WTC11 (cell line): ENCODE results near the gene MAP3K21.

Experiments used
- CTCF ChIP-seq: fragments of 200-600 bp; IDR thresholded peaks from 2 replicates; pipeline ENCODE4 v1.8.0; 2022; ENCODE audit warnings: antibody characterized with exemption
- ESRRA ChIP-seq: sonication (generic); formaldehyde crosslinking; IDR thresholded peaks from 2 replicates; pipeline ENCODE4 v1.8.1; 2022; ENCODE audit warnings: mild to moderate bottlenecking, missing genetic modification reagents, borderline replicate concordance
- FOXJ3 ChIP-seq: sonication (generic); formaldehyde crosslinking; IDR thresholded peaks from 2 replicates; pipeline ENCODE4 v1.9.0; 2021; ENCODE audit warnings: missing genetic modification reagents, mild to moderate bottlenecking, borderline replicate concordance
- FOXP1 ChIP-seq: sonication (generic); formaldehyde crosslinking; IDR thresholded peaks from 2 replicates; pipeline ENCODE4 v1.8.0; 2022; ENCODE audit warnings: missing genetic modification reagents, mild to moderate bottlenecking, moderate library complexity, borderline replicate concordance
- MYBL2 ChIP-seq: sonication (generic); formaldehyde crosslinking; IDR thresholded peaks from 2 replicates; pipeline ENCODE4 v1.8.1; 2023; ENCODE audit warnings: mild to moderate bottlenecking, moderate library complexity, missing genetic modification reagents
- NFYB ChIP-seq: sonication (generic); formaldehyde crosslinking; conservative IDR thresholded peaks from 2 replicates; pipeline ENCODE4 v1.8.0; 2022; ENCODE audit warnings: low read depth, missing genetic modification reagents
- PRDM15 ChIP-seq: sonication (generic); formaldehyde crosslinking; IDR thresholded peaks from 2 replicates; pipeline ENCODE4 v1.8.0; 2022; ENCODE audit warnings: missing genetic modification reagents
- TEAD4 ChIP-seq: sonication (generic); formaldehyde crosslinking; IDR thresholded peaks from 2 replicates; pipeline ENCODE4 v1.8.0; 2022; ENCODE audit warnings: mild to moderate bottlenecking, missing genetic modification reagents
- TF ChIP-seq, protein P1 (sequence below): sonication (generic); formaldehyde crosslinking; IDR thresholded peaks from 2 replicates; pipeline ENCODE4 v1.8.1; 2022; ENCODE audit warnings: mild to moderate bottlenecking, missing genetic modification reagents, moderate library complexity, borderline replicate concordance
- TF ChIP-seq, protein P2 (sequence below): sonication (generic); formaldehyde crosslinking; IDR thresholded peaks from 2 replicates; pipeline ENCODE4 v1.8.0; 2022; ENCODE audit warnings: mild to moderate bottlenecking, missing genetic modification reagents
- TF ChIP-seq, protein P3 (sequence below): sonication (generic); formaldehyde crosslinking; IDR thresholded peaks from 2 replicates; pipeline ENCODE4 v1.8.0; 2022; ENCODE audit warnings: mild to moderate bottlenecking, missing genetic modification reagents

DNA sequence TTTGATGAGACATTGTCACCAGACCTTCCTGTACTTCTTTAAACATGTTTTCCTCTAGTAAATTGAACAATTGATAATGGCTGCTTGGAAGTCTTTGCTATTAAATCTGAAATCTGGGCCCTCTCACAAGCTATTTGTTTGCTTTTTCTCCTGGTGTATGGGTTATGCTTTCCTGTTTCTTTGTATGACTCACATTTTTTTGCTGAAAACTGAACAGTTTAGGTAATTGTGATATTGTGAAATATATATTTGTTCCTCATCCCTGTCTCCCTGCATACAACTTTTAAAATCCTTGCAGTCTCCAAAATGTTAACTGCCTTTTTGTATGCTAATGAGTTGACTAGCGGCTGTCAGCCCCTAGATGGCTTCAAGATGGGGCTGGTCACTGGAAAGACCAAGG lies 61.6 kb downstream of the MAP3K21 start:
- no peak for TF ChIP-seq FOXP1 (CRISPR knock-in tag)
- no peak for TF ChIP-seq CTCF
- TF ChIP-seq, protein P1, sequence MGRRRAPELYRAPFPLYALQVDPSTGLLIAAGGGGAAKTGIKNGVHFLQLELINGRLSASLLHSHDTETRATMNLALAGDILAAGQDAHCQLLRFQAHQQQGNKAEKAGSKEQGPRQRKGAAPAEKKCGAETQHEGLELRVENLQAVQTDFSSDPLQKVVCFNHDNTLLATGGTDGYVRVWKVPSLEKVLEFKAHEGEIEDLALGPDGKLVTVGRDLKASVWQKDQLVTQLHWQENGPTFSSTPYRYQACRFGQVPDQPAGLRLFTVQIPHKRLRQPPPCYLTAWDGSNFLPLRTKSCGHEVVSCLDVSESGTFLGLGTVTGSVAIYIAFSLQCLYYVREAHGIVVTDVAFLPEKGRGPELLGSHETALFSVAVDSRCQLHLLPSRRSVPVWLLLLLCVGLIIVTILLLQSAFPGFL (CRISPR knock-in tag) = no peak
- TF ChIP-seq ESRRA = no peak
- TF ChIP-seq, protein P2, sequence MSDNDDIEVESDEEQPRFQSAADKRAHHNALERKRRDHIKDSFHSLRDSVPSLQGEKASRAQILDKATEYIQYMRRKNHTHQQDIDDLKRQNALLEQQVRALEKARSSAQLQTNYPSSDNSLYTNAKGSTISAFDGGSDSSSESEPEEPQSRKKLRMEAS (CRISPR knock-in tag) = no peak
- no peak for TF ChIP-seq NFYB (CRISPR knock-in tag)
- no peak for TF ChIP-seq PRDM15 (CRISPR knock-in tag)
- no peak for TF ChIP-seq TEAD4
- TF ChIP-seq, protein P3, sequence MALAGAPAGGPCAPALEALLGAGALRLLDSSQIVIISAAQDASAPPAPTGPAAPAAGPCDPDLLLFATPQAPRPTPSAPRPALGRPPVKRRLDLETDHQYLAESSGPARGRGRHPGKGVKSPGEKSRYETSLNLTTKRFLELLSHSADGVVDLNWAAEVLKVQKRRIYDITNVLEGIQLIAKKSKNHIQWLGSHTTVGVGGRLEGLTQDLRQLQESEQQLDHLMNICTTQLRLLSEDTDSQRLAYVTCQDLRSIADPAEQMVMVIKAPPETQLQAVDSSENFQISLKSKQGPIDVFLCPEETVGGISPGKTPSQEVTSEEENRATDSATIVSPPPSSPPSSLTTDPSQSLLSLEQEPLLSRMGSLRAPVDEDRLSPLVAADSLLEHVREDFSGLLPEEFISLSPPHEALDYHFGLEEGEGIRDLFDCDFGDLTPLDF (CRISPR knock-in tag) = no peak
- TF ChIP-seq MYBL2 (CRISPR knock-in tag) = no peak
- TF ChIP-seq FOXJ3 (CRISPR knock-in tag) = no peak
